Measurements from ENCODE around the gene KRTAP4-11.
A peak's percentile ranks its signal among the peaks of the same experiment; 100 is the strongest.
"Not testable (repeated sequence)": the region's sequence is repeated elsewhere in the genome, so short reads cannot be mapped to it uniquely, and the experiment has no call there.

The KRTAP4-11 gene

GRCh38 chr17:41126412-41126811, 8.2 kb upstream of the KRTAP4-11 start:
- H3K4me3 ChIP-seq (ENCODE audit: low read depth, low read length): no peak overlapping the region
- no peak for TF ChIP-seq CTCF (IDR thresholded peaks at IDR 0.05; ENCODE audit: low read depth, low read length)
- no peak for TF ChIP-seq MYC (IDR thresholded peaks at IDR 0.05; ENCODE audit: low read depth, low read length)
- no peak for TF ChIP-seq POLR2A (IDR thresholded peaks at IDR 0.05; ENCODE audit: extremely low read depth, insufficient read length)
- TF ChIP-seq MAX (IDR thresholded peaks at IDR 0.05; ENCODE audit: low read depth, low read length): no peak
- no peak for DNase-seq (ENCODE audit: low read depth)

- TF ChIP-seq MYC (IDR thresholded peaks at IDR 0.05; ENCODE audit: low read depth, low read length) (no peak), POLR2A (IDR thresholded peaks at IDR 0.05; ENCODE audit: extremely low read depth, insufficient read length) (no peak), MAX (IDR thresholded peaks at IDR 0.05; ENCODE audit: low read depth, low read length) (no peak), CTCF (IDR thresholded peaks at IDR 0.05; ENCODE audit: low read depth, low read length) (no peak)
- DNase-seq (ENCODE audit: low read depth): no peak
- no peak overlapping the region for H3K4me3 ChIP-seq (ENCODE audit: low read depth, low read length)
Measured at GRCh38 chr17:41125064-41125463, 6.9 kb upstream of the KRTAP4-11 start.

GRCh38 chr17:41123991-41124371, 5.8 kb upstream of the KRTAP4-11 start, which contains the start of gene KRTAP4-12:
Gene KRTAP4-12 (minus strand): TSS chr17:41124182. CDS start chr17:41124122, 60 bp downstream.
- not testable (repeated sequence) for H3K4me3 ChIP-seq (ENCODE audit: low read depth, low read length); DNase-seq (ENCODE audit: low read depth)

- not testable (repeated sequence) for H3K4me3 ChIP-seq (ENCODE audit: low read depth, low read length); DNase-seq (ENCODE audit: low read depth)
Measured at GRCh38 chr17:41123292-41123990, 5.3 kb upstream of the KRTAP4-11 start.

GRCh38 chr17:41121742-41122141, 3.6 kb upstream of the KRTAP4-11 start:
- no peak for TF ChIP-seq MAX (IDR thresholded peaks at IDR 0.05; ENCODE audit: low read depth, low read length)
- TF ChIP-seq MYC (IDR thresholded peaks at IDR 0.05; ENCODE audit: low read depth, low read length): no peak
- no peak for DNase-seq (ENCODE audit: low read depth)
- H3K4me3 ChIP-seq (ENCODE audit: low read depth, low read length): no peak overlapping the region

- not testable (repeated sequence) for H3K4me3 ChIP-seq (ENCODE audit: low read depth, low read length)
- peak; percentile 10 for DNase-seq (ENCODE audit: low read depth)
Measured at GRCh38 chr17:41119696-41120690, 1.8 kb upstream of the KRTAP4-11 start.

- DNase-seq (ENCODE audit: low read depth): no peak
- H3K4me3 ChIP-seq (ENCODE audit: low read depth, low read length): no peak overlapping the region
- TF ChIP-seq CTCF (IDR thresholded peaks at IDR 0.05; ENCODE audit: low read depth, low read length) (no peak), MAX (IDR thresholded peaks at IDR 0.05; ENCODE audit: low read depth, low read length) (no peak), POLR2A (IDR thresholded peaks at IDR 0.05; ENCODE audit: extremely low read depth, insufficient read length) (no peak), MYC (IDR thresholded peaks at IDR 0.05; ENCODE audit: low read depth, low read length) (no peak)
Measured at GRCh38 chr17:41118721-41119120, 548 bp upstream of the KRTAP4-11 start.

- no peak overlapping the region for H3K4me3 ChIP-seq (ENCODE audit: low read depth, low read length)
- TF ChIP-seq MYC (IDR thresholded peaks at IDR 0.05; ENCODE audit: low read depth, low read length) (no peak), CTCF (IDR thresholded peaks at IDR 0.05; ENCODE audit: low read depth, low read length) (no peak), POLR2A (IDR thresholded peaks at IDR 0.05; ENCODE audit: extremely low read depth, insufficient read length) (no peak), MAX (IDR thresholded peaks at IDR 0.05; ENCODE audit: low read depth, low read length) (no peak)
- DNase-seq (ENCODE audit: low read depth): no peak
Measured at GRCh38 chr17:41116297-41116696, 1.9 kb downstream of the KRTAP4-11 start.
